Karpas-422 (cell line): ENCODE results near the gene NOTCH1. TPM values are rescaled to one million over a fixed set of nuclear protein-coding genes. Genes with fewer than 3 reads are reported as not detected.

ENCODE experiments used
- DNase-seq: peaks from one replicate; pipeline ENCODE4 v3.0.0-alpha.2; 2015
- H2AFZ ChIP-seq: fragments of 200-600 bp; sonication (generic); 2 replicates; pipeline ENCODE4 v1.6.1; 2014; ENCODE audit warnings: antibody characterized with exemption, low read length, mixed read lengths
- H3K27ac ChIP-seq: fragments of 200-600 bp; sonication (generic); 2 replicates; pipeline ENCODE4 v1.5.1; 2014; ENCODE audit warnings: mild to moderate bottlenecking, low read length, moderate library complexity
- H3K27me3 ChIP-seq: fragments of 200-600 bp; sonication (generic); 2 replicates; pipeline ENCODE4 v1.6.1; 2014; ENCODE audit warnings: low read length, mixed read lengths
- H3K36me3 ChIP-seq: fragments of 200-600 bp; sonication (generic); 2 replicates; pipeline ENCODE4 v1.6.1; 2014; ENCODE audit warnings: low read length, mixed read lengths; ENCODE audit not compliant: insufficient read depth
- H3K4me1 ChIP-seq: fragments of 200-600 bp; sonication (generic); 2 replicates; pipeline ENCODE4 v1.6.1; 2014; ENCODE audit warnings: mild to moderate bottlenecking, low read length, mixed read lengths
- H3K4me2 ChIP-seq: fragments of 200-600 bp; sonication (generic); 2 replicates; pipeline ENCODE4 v1.6.1; 2014; ENCODE audit warnings: low read length, low read depth, mild to moderate bottlenecking; ENCODE audit not compliant: poor library complexity, severe bottlenecking
- H3K4me3 ChIP-seq: fragments of 200-600 bp; sonication (generic); 2 replicates; pipeline ENCODE4 v1.5.1; 2014; ENCODE audit warnings: mild to moderate bottlenecking, antibody characterized with exemption, low read length, mixed read lengths
- H3K79me2 ChIP-seq: fragments of 200-600 bp; sonication (generic); 2 replicates; pipeline ENCODE4 v1.6.1; 2014; ENCODE audit warnings: mild to moderate bottlenecking, low read length, mixed read lengths
- H3K9ac ChIP-seq: fragments of 200-600 bp; sonication (generic); 2 replicates; pipeline ENCODE4 v1.6.0; 2014; ENCODE audit warnings: low read length
- H3K9me2 ChIP-seq: fragments of 200-600 bp; sonication (generic), shearing (Covaris generic); replicated peaks from 2 replicates; pipeline ENCODE4 v1.6.0; 2014; ENCODE audit warnings: mild to moderate bottlenecking, low read length, moderate library complexity; ENCODE audit not compliant: insufficient read depth
- H3K9me3 ChIP-seq: fragments of 300-700, 200-600 bp; sonication (generic); 2 replicates; pipeline ENCODE4 v1.6.1; 2014; ENCODE audit warnings: low read length, mixed read lengths
- H4K20me1 ChIP-seq: fragments of 200-600 bp; sonication (generic); 2 replicates; pipeline ENCODE4 v1.6.1; 2014; ENCODE audit warnings: mild to moderate bottlenecking, antibody characterized with exemption, low read length, low read depth; ENCODE audit not compliant: insufficient read depth
- total RNA-seq: library from RNA; depleted of rRNA; stranded (reverse); fragments of >200 nt; shearing (Covaris generic); gene quantifications from 2 replicates; pipeline ENCODE4 v1.2.3, GENCODE V29; 2014; ENCODE audit warnings: low replicate concordance

Gene NOTCH1
- total RNA-seq, 1 experiment from 2014 or later: 15.0 TPM

DNA sequence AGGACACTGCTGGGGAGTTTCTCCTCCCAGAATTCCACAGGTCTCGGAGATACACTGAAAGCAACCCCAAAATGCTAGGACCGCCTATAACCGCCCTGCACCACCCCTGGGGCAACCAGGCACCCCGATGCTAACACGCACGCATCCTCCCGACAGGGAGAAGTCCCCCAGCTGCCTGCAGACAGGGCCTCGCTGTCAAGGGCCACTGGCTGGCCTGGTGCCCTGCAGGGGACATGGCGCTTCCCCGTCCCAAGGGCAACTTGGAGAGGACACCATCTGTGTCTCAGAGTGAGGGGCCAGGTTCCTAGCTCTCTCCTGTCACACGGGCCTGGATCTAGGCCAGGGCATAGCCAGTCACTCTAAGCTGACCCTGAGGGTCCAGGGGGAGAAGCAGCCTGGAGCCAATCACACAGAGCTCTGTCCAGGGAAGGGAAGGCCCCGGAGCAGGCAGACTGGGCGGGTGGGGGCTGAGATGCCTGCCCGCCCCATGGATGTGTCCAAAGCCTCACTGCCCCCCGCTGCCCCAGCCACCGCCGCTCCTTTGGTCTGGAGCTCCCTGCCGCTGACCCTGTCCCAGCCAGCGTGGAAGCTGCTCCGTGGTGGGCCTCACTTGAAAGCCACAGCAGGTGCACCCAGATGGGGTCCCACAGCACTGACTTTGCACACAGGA, 9.7 kb downstream of the NOTCH1 start:
- H3K9me2 ChIP-seq: no peaks in the 10 kb centered on the region
- no peaks in the 10 kb centered on the region for H3K27me3 ChIP-seq
- no peaks in the 10 kb centered on the region for H3K79me2 ChIP-seq
- H3K9me3 ChIP-seq: no peaks in the 10 kb centered on the region
- peaks cover 26% of the 10 kb centered on the region for H3K4me1 ChIP-seq
- no peak overlapping the region for H2AFZ ChIP-seq
- no peaks in the 10 kb centered on the region for H3K36me3 ChIP-seq
- DNase-seq: no peak
- no peak overlapping the region for H3K27ac ChIP-seq
- no peak overlapping the region for H3K9ac ChIP-seq
- peaks cover 29% of the 10 kb centered on the region; the same call in 1 of the 2 replicates for H4K20me1 ChIP-seq
- H3K4me3 ChIP-seq: no peak overlapping the region
- H3K4me2 ChIP-seq: no peak overlapping the region

DNA sequence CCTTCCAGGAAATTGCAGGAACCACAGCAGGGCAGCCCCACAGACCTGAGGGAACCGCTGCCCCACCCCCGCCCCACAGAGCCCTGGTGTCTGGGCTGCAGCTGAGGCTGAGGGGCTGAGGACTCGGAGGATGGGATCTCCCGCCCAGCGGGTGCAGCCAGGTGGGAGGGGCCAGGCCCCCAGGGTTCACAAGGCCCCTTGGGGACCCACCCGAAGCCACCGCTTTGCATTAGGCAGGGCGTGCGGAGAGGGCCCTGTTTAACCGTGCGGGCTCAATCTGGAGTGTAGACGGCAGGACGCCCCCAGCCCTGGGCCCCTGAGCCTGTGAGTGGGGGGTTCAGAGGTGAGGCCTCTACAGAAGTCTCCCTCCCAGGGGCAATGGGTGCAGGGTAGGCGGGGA, 10.8 kb downstream of the NOTCH1 start:
- Histone ChIP-seq H3K27me3 (no peaks in the 10 kb centered on the region), H2AFZ (no peak overlapping the region), H3K9ac (no peak overlapping the region), H3K9me2 (no peaks in the 10 kb centered on the region), H3K4me1 (peaks cover 26% of the 10 kb centered on the region), H4K20me1 (peaks cover 29% of the 10 kb centered on the region; the same call in 1 of the 2 replicates), H3K4me3 (no peak overlapping the region), H3K9me3 (no peaks in the 10 kb centered on the region), H3K79me2 (no peaks in the 10 kb centered on the region), H3K27ac (no peak overlapping the region), H3K36me3 (no peaks in the 10 kb centered on the region), H3K4me2 (no peak overlapping the region)
- peak; percentile 94 for DNase-seq

DNA sequence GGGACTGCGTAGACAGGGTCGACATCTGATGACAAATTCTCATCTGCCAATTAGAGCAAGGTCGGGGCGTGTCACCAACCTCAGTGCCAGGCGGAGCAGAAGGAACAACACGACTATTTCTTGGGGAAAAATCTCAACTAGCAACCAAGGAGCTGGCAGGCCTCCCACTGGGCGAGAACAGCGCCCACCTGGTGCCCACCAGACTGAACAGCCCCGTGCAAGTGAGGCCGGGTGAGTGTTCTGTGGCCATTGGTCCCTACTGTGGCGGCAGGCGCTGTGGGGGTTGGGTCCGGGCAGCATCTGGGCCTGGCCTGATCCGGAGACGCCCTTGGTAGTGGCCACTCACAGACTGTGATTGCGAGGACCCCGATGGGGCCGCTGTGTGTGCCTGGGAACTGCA, 11.5 kb downstream of the NOTCH1 start:
- Histone ChIP-seq H3K4me1 (peaks cover 21% of the 10 kb centered on the region), H3K36me3 (no peaks in the 10 kb centered on the region), H3K4me2 (no peak overlapping the region), H3K79me2 (no peaks in the 10 kb centered on the region), H3K9me2 (no peaks in the 10 kb centered on the region), H3K27ac (no peak overlapping the region), H3K27me3 (no peaks in the 10 kb centered on the region), H3K9me3 (no peaks in the 10 kb centered on the region), H3K9ac (no peak overlapping the region), H3K4me3 (no peak overlapping the region), H2AFZ (no peak overlapping the region), H4K20me1 (peaks cover 33% of the 10 kb centered on the region; the same call in 1 of the 2 replicates)
- DNase-seq: no peak

DNA sequence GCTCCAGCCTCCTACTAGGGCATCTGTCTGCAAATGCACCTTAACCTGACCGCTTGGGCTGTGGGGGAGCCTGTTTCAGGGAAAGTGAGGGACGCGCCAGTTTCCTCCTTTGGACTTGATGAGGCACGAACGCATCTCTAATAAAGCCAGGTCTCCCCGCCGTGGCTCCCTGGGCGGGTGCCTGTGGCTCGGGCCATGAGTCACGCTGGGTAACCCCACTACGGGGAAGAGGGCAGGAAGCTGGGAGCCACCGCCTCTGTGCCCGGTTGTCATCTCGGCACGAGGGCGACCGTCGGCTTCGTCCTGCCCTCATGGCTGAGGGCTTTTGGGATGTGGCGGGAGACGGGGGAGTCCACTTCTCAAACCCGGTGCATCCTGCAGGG, 12.1 kb downstream of the NOTCH1 start:
- no peak overlapping the region for H3K9ac ChIP-seq
- peaks cover 21% of the 10 kb centered on the region for H3K4me1 ChIP-seq

DNA sequence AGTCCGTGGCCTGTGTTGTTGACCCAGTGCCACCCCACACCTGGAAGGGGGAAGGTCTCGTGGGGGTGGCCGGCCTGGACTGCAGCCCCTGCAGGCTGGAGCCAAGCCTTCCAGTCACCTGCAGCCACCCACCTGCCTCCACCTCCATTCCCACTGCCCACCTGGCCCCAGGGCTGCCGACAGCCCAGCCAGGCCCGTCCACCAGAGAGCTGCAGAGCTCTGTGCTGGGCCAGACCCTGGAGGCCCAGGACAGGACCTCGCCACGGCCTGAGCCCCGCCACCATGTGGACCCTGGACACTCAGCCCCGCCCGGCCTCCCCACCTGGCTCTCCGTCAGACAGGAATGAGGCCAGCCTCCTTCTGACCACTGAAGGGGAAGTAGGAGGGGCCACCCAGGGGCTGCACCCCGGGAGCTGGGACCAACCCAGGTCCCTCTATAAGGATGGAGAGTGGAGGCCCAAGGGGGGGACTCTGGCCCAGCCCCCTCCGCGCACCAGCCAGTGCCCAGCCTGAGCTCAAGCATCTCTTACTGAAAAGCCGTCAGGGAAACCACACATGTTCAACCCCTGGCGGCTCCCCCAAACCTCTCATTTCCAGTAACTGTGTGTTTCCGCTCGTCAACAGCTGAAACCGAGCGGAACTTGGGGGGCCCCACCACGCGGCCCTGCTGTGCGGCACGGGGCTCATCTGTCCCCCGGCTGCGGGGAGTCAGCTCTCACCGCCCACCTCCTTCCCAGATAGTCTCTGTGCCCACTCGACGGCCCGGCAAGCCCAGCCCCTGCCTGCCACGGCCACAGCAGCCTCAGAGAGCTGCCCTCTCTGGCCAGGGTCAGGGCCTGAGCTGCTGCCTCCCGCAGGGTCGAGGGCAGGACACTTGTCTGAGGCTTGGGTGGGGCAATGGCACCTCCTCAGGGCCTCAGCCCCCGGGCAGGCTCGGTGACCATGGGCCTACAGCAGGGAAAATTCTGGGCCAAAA, 12.8 kb downstream of the NOTCH1 start:
- no peaks in the 10 kb centered on the region for H3K9me3 ChIP-seq
- H2AFZ ChIP-seq: no peak overlapping the region
- H3K4me2 ChIP-seq: no peak overlapping the region
- no peak overlapping the region for H3K9ac ChIP-seq
- H3K9me2 ChIP-seq: no peaks in the 10 kb centered on the region
- H3K4me1 ChIP-seq: peaks cover 21% of the 10 kb centered on the region
- no peak overlapping the region for H3K4me3 ChIP-seq
- no peaks in the 10 kb centered on the region for H3K36me3 ChIP-seq
- peak; percentile 61 for DNase-seq
- no peaks in the 10 kb centered on the region for H3K79me2 ChIP-seq
- no peak overlapping the region for H3K27ac ChIP-seq
- H3K27me3 ChIP-seq: no peaks in the 10 kb centered on the region
- peaks cover 36% of the 10 kb centered on the region; the same call in 1 of the 2 replicates for H4K20me1 ChIP-seq

More for the DNA sequence above, 12.1 kb downstream of the NOTCH1 start:
- Histone ChIP-seq H3K79me2 (no peaks in the 10 kb centered on the region), H3K36me3 (no peaks in the 10 kb centered on the region), H3K27ac (no peak overlapping the region), H3K4me3 (no peak overlapping the region), H3K4me2 (no peak overlapping the region), H2AFZ (no peak overlapping the region), H3K9me2 (no peaks in the 10 kb centered on the region), H3K27me3 (no peaks in the 10 kb centered on the region), H4K20me1 (peaks cover 35% of the 10 kb centered on the region; the same call in 1 of the 2 replicates), H3K9me3 (no peaks in the 10 kb centered on the region)
- DNase-seq: peak; percentile 53

DNA sequence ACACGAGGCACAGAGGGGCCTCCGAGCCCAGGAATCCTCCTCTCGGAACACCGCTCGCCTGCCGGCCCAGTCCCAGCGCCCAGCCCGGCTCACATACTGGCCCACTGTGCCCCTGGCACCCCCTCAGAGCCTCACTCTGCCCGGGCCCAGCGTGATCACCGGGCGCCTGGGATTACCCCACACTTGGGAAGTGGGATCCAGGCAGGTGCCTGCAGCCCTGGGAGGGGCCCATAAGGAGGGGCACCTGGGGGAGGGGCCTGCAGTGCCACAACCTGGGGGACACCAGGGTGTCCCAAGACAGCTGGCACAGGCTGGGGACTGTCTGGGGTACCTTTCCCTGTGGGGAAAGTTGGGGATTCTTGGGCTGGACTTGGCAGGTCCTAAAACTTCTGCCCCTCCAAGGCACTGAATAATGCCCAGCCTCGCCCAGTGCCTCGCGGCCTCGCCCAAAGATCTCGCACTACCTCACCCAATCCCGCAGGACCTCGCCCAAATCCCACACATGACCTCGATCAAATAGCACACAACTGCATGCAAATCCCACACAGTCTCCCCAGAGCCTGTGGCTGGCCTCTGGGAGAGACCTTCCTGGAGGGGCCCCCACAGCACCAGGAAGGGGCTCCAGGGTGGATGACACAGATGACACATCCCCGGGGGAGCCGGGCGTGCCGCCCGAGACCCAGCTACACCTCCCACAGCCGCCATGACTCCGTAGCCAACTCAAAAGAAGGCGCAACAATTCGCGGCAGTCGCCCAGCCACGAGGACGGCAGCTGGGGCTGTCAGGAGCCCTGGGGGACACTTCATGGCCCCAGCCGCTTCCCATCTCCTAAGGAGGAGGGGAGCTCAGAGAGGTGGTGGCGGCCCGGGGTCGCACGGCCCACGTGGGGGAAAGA, 13.7 kb downstream of the NOTCH1 start:
- Histone ChIP-seq H3K27ac (no peak overlapping the region), H3K79me2 (no peaks in the 10 kb centered on the region), H3K9me2 (no peaks in the 10 kb centered on the region), H3K4me2 (no peak overlapping the region), H3K4me1 (peaks cover 21% of the 10 kb centered on the region), H3K9ac (no peak overlapping the region), H3K4me3 (no peak overlapping the region), H3K9me3 (no peaks in the 10 kb centered on the region), H3K36me3 (no peaks in the 10 kb centered on the region), H2AFZ (no peak overlapping the region), H4K20me1 (peaks cover 39% of the 10 kb centered on the region; the same call in 1 of the 2 replicates), H3K27me3 (no peaks in the 10 kb centered on the region)
- peak; percentile 49 for DNase-seq

DNA sequence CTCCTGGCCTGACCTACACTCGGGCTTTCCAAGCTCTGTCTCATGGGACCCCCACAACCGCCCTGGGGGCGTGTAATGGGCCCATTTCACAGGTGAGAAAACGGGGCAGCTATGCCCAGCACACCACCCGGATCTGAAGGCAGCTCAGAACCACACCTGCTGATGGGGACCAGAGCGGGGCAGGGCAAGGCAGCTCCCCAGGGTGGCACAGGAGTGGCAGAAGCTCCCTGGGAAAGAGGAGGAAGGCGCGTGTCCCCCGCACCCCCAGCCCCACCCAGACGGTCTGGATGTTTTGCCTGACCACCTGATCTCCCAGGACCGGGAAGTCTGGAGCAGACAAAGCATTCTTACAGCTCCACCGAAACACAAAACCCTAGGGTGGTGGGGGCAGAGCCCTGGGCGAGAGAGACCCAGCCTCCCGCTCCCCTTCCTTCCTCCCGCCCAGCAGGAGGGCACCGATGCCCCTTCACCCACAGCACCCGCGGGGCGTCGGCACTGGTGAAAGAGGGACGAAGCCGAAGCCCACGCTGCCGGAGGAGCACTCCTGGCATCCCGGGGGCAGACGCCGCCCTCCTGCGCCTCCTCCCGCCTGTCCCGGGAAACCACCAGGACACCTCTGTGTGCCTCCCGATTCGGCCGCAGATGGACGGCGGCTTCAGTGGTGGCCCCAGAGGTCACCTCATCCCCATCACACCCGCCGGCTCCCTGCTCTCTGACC, 14.5 kb downstream of the NOTCH1 start:
- no peak overlapping the region for H3K9ac ChIP-seq
- H3K4me2 ChIP-seq: no peak overlapping the region

More for the DNA sequence above, 14.5 kb downstream of the NOTCH1 start:
- H2AFZ ChIP-seq: no peak overlapping the region
- H3K4me3 ChIP-seq: no peak overlapping the region
- no peak for DNase-seq
- no peaks in the 10 kb centered on the region for H3K9me3 ChIP-seq
- peaks cover 35% of the 10 kb centered on the region; the same call in 1 of the 2 replicates for H4K20me1 ChIP-seq
- no peak overlapping the region for H3K27ac ChIP-seq
- H3K27me3 ChIP-seq: no peaks in the 10 kb centered on the region
- H3K9me2 ChIP-seq: no peaks in the 10 kb centered on the region
- H3K79me2 ChIP-seq: no peaks in the 10 kb centered on the region
- no peaks in the 10 kb centered on the region for H3K36me3 ChIP-seq
- H3K4me1 ChIP-seq: peaks cover 21% of the 10 kb centered on the region
